Renal cortical epithelial cell (primary cell): ENCODE results near the gene NDUFB2. TPM values are rescaled to one million over a fixed set of nuclear protein-coding genes. Genes with fewer than 3 reads are reported as not detected.
"Not testable (repeated sequence)": the region's sequence is repeated elsewhere in the genome, so short reads cannot be mapped to it uniquely, and the experiment has no call there.

Experiments used
- DNase-seq: peaks from one replicate; pipeline ENCODE4 v3.0.0-alpha.2; 2011; ENCODE audit warnings: low read depth
- total RNA-seq: library from RNA; depleted of rRNA; stranded (reverse); fragments of >200 nt; gene quantifications from 2 replicates; pipeline ENCODE4 v1.2.3, GENCODE V29; 2014

The NDUFB2 gene
- total RNA-seq, 1 donor from 2014 or later = 208 TPM

- DNase-seq = no peak
These were observed 37.6 kb downstream of the NDUFB2 start for GRCh38 chr7:140734096-140734495.

- no peak for DNase-seq
These were observed 38.2 kb downstream of the NDUFB2 start for GRCh38 chr7:140734729-140735128.

GRCh38 chr7:140738280-140738679 lies 41.8 kb downstream of the NDUFB2 start:
- DNase-seq = no peak

GRCh38 chr7:140743255-140743654 lies 46.7 kb downstream of the NDUFB2 start:
- not testable (repeated sequence) for DNase-seq

- no peak for DNase-seq
These were observed 47.5 kb downstream of the NDUFB2 start for GRCh38 chr7:140744005-140744404.

GRCh38 chr7:140745266-140746058 lies 49.0 kb downstream of the NDUFB2 start:
- DNase-seq = no peak

GRCh38 chr7:140746751-140747150 lies 50.2 kb downstream of the NDUFB2 start:
- DNase-seq = no peak

GRCh38 chr7:140752533-140752932 lies 56.0 kb downstream of the NDUFB2 start:
- no peak for DNase-seq

- no peak for DNase-seq
These were observed 58.0 kb downstream of the NDUFB2 start for GRCh38 chr7:140754506-140754905.

Other genes starting within 250 kb of the NDUFB2 start
- gene MKRN1, start 217.2 kb upstream of the NDUFB2 start, total RNA-seq = 76.6 and 119 TPM in 2 replicates
- gene DENND2A, start 55.9 kb upstream of the NDUFB2 start, total RNA-seq = 13.5 and 67.9 TPM in 2 replicates
- gene ADCK2, start 23.8 kb upstream of the NDUFB2 start, total RNA-seq = 15.6 and 19.4 TPM in 2 replicates
- gene BRAF, start 228.2 kb downstream of the NDUFB2 start, total RNA-seq = 13.2 and 35.9 TPM in 2 replicates